Peyer's patch (tissue), 4 donors: Measurements from ENCODE around the gene ERC2. TPM values are rescaled to one million over a fixed set of nuclear protein-coding genes. Genes with fewer than 3 reads are reported as not detected.

Experiments used
- DNase-seq, 3 donors: peaks; one replicate each; pipeline ENCODE4 v3.0.0-alpha.2; 2017 to 2019
- H3K27ac ChIP-seq, 4 donors: fragments of 200-600 bp; sonication (generic); one replicate each; pipeline ENCODE4 v1.5.1; 2016 to 2019
- H3K27me3 ChIP-seq, 2 donors: fragments of 200-600 bp; sonication (generic); one replicate each; pipeline ENCODE4 v1.5.1; 2019
- H3K36me3 ChIP-seq, 3 donors: fragments of 200-600 bp; sonication (generic); one replicate each; pipeline ENCODE4 v1.5.1; 2016 to 2019
- H3K4me1 ChIP-seq, 4 donors: fragments of 200-600 bp; sonication (generic); one replicate each; pipeline ENCODE4 v1.5.1; 2016 to 2019
- H3K4me3 ChIP-seq, 4 donors: fragments of 200-600 bp; sonication (generic); 1 replicate in 3 of 4; 2 replicates in 1 of 4; pipeline ENCODE4 v1.5.1; 2016 to 2019; ENCODE audit warnings: mild to moderate bottlenecking in 1 of 4
- H3K9me3 ChIP-seq, 4 donors: fragments of 200-600 bp; sonication (generic); one replicate each; pipeline ENCODE4 v1.5.1; 2016 to 2019; ENCODE audit warnings: mild to moderate bottlenecking in 1 of 4
- CTCF ChIP-seq, 6 experiments: fragments of 450-650 bp in 4 of 6; fragments of 200-600 bp in 2 of 6; sonication (generic) in 1 of 6; IDR thresholded peaks; one replicate each; pipeline ENCODE4 v1.5.1; 2017 to 2019; ENCODE audit warnings: antibody characterized with exemption in 6 of 6, mild to moderate bottlenecking in 3 of 6, moderate library complexity in 1 of 6
- POLR2A ChIP-seq, 2 donors: fragments of 450-650 bp; IDR thresholded peaks; one replicate each; pipeline ENCODE4 v1.5.1; 2017; ENCODE audit warnings: antibody characterized with exemption in 2 of 2, mild to moderate bottlenecking in 2 of 2, moderate library complexity in 2 of 2
- total RNA-seq, 4 donors: library from RNA; depleted of rRNA; stranded (reverse); fragments of >200 nt; gene quantifications; one replicate each; pipeline ENCODE4 v1.1.0, GENCODE V29; 2016

Gene ERC2
- total RNA-seq, 4 donors from 2014 or later, result 0.18 to 0.83 TPM; not detected in 2

GRCh38 chr3:55955891-55956477, 512.3 kb downstream of the ERC2 start:
- H3K27ac ChIP-seq, result no peak overlapping the region
- no peaks in the 10 kb centered on the region for H3K9me3 ChIP-seq
- H3K4me1 ChIP-seq, result no peaks in the 10 kb centered on the region
- no peaks in the 10 kb centered on the region for H3K27me3 ChIP-seq
- H3K36me3 ChIP-seq, result no peaks in the 10 kb centered on the region
- no peak for DNase-seq
- no peak overlapping the region for H3K4me3 ChIP-seq
- no peak for TF ChIP-seq POLR2A (IDR thresholded peaks at IDR 0.05)
- TF ChIP-seq CTCF (IDR thresholded peaks at IDR 0.05), result no peak

- DNase-seq, result no peak
- TF ChIP-seq CTCF (IDR thresholded peaks at IDR 0.05), result no peak
- TF ChIP-seq POLR2A (IDR thresholded peaks at IDR 0.05), result no peak
- Histone ChIP-seq H3K9me3 (no peaks in the 10 kb centered on the region), H3K27me3 (no peaks in the 10 kb centered on the region), H3K36me3 (no peaks in the 10 kb centered on the region), H3K4me1 (no peaks in the 10 kb centered on the region), H3K4me3 (no peak overlapping the region), H3K27ac (no peak overlapping the region)
Observed at GRCh38 chr3:55951388-55951787, 516.9 kb downstream of the ERC2 start.

- Histone ChIP-seq H3K36me3 (no peaks in the 10 kb centered on the region), H3K4me3 (no peak overlapping the region), H3K4me1 (no peaks in the 10 kb centered on the region), H3K27ac (no peak overlapping the region), H3K27me3 (no peaks in the 10 kb centered on the region), H3K9me3 (no peaks in the 10 kb centered on the region)
- no peak for DNase-seq
- TF ChIP-seq CTCF (IDR thresholded peaks at IDR 0.05), result no peak
- no peak for TF ChIP-seq POLR2A (IDR thresholded peaks at IDR 0.05)
Observed at GRCh38 chr3:55947406-55947805, 520.9 kb downstream of the ERC2 start.

GRCh38 chr3:55946574-55947160, 521.6 kb downstream of the ERC2 start:
- no peak for TF ChIP-seq CTCF (IDR thresholded peaks at IDR 0.05)
- H3K27me3 ChIP-seq, result no peaks in the 10 kb centered on the region
- no peak overlapping the region for H3K27ac ChIP-seq
- no peaks in the 10 kb centered on the region for H3K9me3 ChIP-seq
- no peaks in the 10 kb centered on the region for H3K36me3 ChIP-seq
- H3K4me3 ChIP-seq, result no peak overlapping the region
- H3K4me1 ChIP-seq, result no peaks in the 10 kb centered on the region
- DNase-seq, result no peak

- Histone ChIP-seq H3K27me3 (no peaks in the 10 kb centered on the region), H3K36me3 (no peaks in the 10 kb centered on the region), H3K9me3 (no peaks in the 10 kb centered on the region), H3K4me1 (no peaks in the 10 kb centered on the region), H3K4me3 (no peak overlapping the region), H3K27ac (no peak overlapping the region)
- no peak for DNase-seq
- TF ChIP-seq CTCF (IDR thresholded peaks at IDR 0.05) (no peak), POLR2A (IDR thresholded peaks at IDR 0.05) (no peak)
Observed at GRCh38 chr3:55942868-55943267, 525.4 kb downstream of the ERC2 start.
